Upper lobe of left lung (tissue), 4 donors: ENCODE results near the gene KCNJ16.

Source experiments
- POLR2A ChIP-seq, 4 donors: fragments of 450-650 bp; IDR thresholded peaks; one replicate each; pipeline ENCODE4 v1.5.1; 2016 to 2017; ENCODE audit warnings: antibody characterized with exemption in 4 of 4, mild to moderate bottlenecking in 2 of 4
- TF ChIP-seq, protein P1 (sequence below), 6 experiments: fragments of 450-650 bp in 4 of 6; fragments of 200-600 bp in 2 of 6; sonication (generic) in 2 of 6; IDR thresholded peaks; one replicate each; pipeline ENCODE4 v1.5.1; 2016 to 2019; ENCODE audit warnings: antibody characterized with exemption in 6 of 6

DNA sequence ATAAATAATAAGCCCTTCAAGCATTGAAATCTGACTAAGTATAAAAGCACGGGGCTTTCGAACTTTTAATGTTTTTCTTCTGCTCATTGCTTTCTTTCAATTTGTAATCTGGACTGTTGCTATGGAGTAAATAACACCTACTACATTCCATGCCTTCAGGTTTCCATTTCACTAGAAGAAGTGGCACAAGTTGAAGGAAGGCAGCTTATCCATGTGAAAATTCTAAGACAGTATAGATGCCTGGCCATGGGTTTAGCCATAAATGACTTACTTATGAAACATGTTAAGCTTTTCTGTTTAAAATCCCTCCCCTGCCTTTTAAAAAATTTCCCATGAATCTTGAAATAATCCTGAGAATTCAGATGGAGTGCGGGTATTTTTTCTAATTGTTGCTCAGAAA is 30.6 kb downstream of the KCNJ16 start:
- TF ChIP-seq, protein P1, sequence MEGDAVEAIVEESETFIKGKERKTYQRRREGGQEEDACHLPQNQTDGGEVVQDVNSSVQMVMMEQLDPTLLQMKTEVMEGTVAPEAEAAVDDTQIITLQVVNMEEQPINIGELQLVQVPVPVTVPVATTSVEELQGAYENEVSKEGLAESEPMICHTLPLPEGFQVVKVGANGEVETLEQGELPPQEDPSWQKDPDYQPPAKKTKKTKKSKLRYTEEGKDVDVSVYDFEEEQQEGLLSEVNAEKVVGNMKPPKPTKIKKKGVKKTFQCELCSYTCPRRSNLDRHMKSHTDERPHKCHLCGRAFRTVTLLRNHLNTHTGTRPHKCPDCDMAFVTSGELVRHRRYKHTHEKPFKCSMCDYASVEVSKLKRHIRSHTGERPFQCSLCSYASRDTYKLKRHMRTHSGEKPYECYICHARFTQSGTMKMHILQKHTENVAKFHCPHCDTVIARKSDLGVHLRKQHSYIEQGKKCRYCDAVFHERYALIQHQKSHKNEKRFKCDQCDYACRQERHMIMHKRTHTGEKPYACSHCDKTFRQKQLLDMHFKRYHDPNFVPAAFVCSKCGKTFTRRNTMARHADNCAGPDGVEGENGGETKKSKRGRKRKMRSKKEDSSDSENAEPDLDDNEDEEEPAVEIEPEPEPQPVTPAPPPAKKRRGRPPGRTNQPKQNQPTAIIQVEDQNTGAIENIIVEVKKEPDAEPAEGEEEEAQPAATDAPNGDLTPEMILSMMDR (IDR thresholded peaks at IDR 0.05): no peak
- no peak for TF ChIP-seq POLR2A (IDR thresholded peaks at IDR 0.05)
